ENCODE measurements around the gene SH3GLB1.

GRCh38 chr1:86778569-86779239, 74.3 kb downstream of the SH3GLB1 start:
- TF ChIP-seq CTCF (IDR thresholded peaks at IDR 0.05; ENCODE audit: insufficient read depth, low read depth, low read length) = no peak
- no peak for TF ChIP-seq EZH2 (IDR thresholded peaks at IDR 0.05; ENCODE audit: insufficient read depth, low read length)
